WTC11 (cell line): ENCODE measurements around the gene SLC38A11.

Source experiments
- ATF1 ChIP-seq: sonication (generic); formaldehyde crosslinking; IDR thresholded peaks from 2 replicates; pipeline ENCODE4 v1.8.1; 2023; ENCODE audit warnings: mild to moderate bottlenecking, moderate library complexity, missing genetic modification reagents
- CDX4 ChIP-seq: fragments of 250-450 bp; sonication (Bioruptor Pico); IDR thresholded peaks from 2 replicates; pipeline ENCODE4 v1.9.0; 2021; ENCODE audit warnings: moderate library complexity, mild to moderate bottlenecking, inconsistent platforms, borderline replicate concordance
- CTCF ChIP-seq: fragments of 200-600 bp; IDR thresholded peaks from 2 replicates; pipeline ENCODE4 v1.8.0; 2022; ENCODE audit warnings: antibody characterized with exemption
- ELF4 ChIP-seq: sonication (generic); formaldehyde crosslinking; IDR thresholded peaks from 2 replicates; pipeline ENCODE4 v1.8.1; 2022; ENCODE audit warnings: low read depth, mild to moderate bottlenecking, moderate library complexity, missing genetic modification reagents
- ESRRA ChIP-seq: sonication (generic); formaldehyde crosslinking; IDR thresholded peaks from 2 replicates; pipeline ENCODE4 v1.8.1; 2022; ENCODE audit warnings: mild to moderate bottlenecking, missing genetic modification reagents, borderline replicate concordance
- ETV6 ChIP-seq: sonication (generic); formaldehyde crosslinking; IDR thresholded peaks from 2 replicates; pipeline ENCODE4 v1.8.1; 2022; ENCODE audit warnings: mild to moderate bottlenecking, missing genetic modification reagents
- RORB ChIP-seq: fragments of 250-450 bp; sonication (Bioruptor Pico); IDR thresholded peaks from 2 replicates; pipeline ENCODE4 v1.9.0; 2021; ENCODE audit warnings: mild to moderate bottlenecking
- TF ChIP-seq, protein P1 (sequence below): sonication (generic); formaldehyde crosslinking; conservative IDR thresholded peaks from 2 replicates; pipeline ENCODE4 v1.8.1; 2023; ENCODE audit warnings: mild to moderate bottlenecking, low read depth, missing genetic modification reagents, moderate library complexity
- TF ChIP-seq, protein P2 (sequence below): sonication (generic); formaldehyde crosslinking; IDR thresholded peaks from 2 replicates; pipeline ENCODE4 v1.8.0; 2022; ENCODE audit warnings: mild to moderate bottlenecking, missing genetic modification reagents
- TF ChIP-seq, protein P3 (sequence below): sonication (generic); formaldehyde crosslinking; IDR thresholded peaks from 2 replicates; pipeline ENCODE4 v1.8.1; 2022; ENCODE audit warnings: low read depth, missing genetic modification reagents, borderline replicate concordance

DNA sequence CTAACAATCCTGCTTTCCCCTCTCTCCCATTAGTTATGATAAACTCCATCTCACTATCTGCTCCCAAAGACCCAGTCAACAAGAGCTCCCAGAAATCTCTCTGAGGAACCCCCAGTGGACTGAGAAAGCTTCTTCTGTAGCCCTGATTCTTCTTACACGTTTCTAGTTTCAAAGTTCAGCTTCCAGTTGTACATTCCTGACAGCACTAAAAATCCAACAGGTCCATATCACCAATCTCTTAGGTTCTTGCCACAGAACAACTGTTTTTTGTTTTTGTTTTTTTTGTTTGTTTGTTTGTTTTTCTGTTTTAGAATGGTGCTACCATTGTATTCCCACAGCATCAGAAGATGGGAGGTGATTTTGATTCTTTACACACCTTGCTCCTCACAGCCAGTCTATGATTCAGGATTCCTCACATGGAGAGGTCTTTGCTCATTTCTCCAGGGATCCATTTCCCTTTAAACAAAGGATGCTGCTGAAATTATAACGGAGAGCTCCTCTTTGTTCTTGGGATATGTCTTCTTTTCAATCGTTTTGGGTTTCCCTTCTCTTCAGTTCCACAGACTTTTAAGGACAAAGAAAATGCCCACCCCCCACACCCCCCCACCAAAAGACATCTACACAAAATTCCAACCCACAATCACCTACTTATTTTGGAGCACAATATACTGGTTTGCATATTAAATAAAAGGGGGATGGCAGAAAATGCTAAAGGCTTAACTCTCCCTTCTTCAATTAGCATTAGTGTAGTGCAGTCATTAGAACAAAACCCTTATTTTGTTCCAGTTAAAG, 57.7 kb downstream of the SLC38A11 start:
- TF ChIP-seq CTCF (no peak), ELF4 (no peak), ESRRA (no peak), RORB (CRISPR knock-in tag) (no peak), ETV6 (CRISPR knock-in tag) (no peak), CDX4 (CRISPR knock-in tag) (no peak), ATF1 (CRISPR knock-in tag) (no peak)
- TF ChIP-seq, protein P1, sequence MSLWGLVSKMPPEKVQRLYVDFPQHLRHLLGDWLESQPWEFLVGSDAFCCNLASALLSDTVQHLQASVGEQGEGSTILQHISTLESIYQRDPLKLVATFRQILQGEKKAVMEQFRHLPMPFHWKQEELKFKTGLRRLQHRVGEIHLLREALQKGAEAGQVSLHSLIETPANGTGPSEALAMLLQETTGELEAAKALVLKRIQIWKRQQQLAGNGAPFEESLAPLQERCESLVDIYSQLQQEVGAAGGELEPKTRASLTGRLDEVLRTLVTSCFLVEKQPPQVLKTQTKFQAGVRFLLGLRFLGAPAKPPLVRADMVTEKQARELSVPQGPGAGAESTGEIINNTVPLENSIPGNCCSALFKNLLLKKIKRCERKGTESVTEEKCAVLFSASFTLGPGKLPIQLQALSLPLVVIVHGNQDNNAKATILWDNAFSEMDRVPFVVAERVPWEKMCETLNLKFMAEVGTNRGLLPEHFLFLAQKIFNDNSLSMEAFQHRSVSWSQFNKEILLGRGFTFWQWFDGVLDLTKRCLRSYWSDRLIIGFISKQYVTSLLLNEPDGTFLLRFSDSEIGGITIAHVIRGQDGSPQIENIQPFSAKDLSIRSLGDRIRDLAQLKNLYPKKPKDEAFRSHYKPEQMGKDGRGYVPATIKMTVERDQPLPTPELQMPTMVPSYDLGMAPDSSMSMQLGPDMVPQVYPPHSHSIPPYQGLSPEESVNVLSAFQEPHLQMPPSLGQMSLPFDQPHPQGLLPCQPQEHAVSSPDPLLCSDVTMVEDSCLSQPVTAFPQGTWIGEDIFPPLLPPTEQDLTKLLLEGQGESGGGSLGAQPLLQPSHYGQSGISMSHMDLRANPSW, result no peak
- TF ChIP-seq, protein P2, sequence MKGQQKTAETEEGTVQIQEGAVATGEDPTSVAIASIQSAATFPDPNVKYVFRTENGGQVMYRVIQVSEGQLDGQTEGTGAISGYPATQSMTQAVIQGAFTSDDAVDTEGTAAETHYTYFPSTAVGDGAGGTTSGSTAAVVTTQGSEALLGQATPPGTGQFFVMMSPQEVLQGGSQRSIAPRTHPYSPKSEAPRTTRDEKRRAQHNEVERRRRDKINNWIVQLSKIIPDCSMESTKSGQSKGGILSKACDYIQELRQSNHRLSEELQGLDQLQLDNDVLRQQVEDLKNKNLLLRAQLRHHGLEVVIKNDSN, result no peak
- TF ChIP-seq, protein P3, sequence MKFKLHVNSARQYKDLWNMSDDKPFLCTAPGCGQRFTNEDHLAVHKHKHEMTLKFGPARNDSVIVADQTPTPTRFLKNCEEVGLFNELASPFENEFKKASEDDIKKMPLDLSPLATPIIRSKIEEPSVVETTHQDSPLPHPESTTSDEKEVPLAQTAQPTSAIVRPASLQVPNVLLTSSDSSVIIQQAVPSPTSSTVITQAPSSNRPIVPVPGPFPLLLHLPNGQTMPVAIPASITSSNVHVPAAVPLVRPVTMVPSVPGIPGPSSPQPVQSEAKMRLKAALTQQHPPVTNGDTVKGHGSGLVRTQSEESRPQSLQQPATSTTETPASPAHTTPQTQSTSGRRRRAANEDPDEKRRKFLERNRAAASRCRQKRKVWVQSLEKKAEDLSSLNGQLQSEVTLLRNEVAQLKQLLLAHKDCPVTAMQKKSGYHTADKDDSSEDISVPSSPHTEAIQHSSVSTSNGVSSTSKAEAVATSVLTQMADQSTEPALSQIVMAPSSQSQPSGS (CRISPR knock-in tag), result no peak
